ENCODE measurements around the gene ZFPM1. TPM values are rescaled to one million over a fixed set of nuclear protein-coding genes. Genes with fewer than 3 reads are reported as not detected.

ZFPM1 gene
- total RNA-seq, 1 donor from 2014 or later = 6.2 TPM

GRCh38 chr16:88448461-88449266, 4.4 kb upstream of the ZFPM1 start:
- TF ChIP-seq CTCF (IDR thresholded peaks at IDR 0.05; ENCODE audit: insufficient read depth, low read length, poor library complexity, severe bottlenecking) = no peak
- Histone ChIP-seq H3K36me3 (ENCODE audit: control insufficient read depth, insufficient read depth, low read length) (no peaks in the 10 kb centered on the region), H3K27me3 (ENCODE audit: control insufficient read depth, insufficient read depth, low read length) (peaks cover 48% of the 10 kb centered on the region), H3K4me3 (ENCODE audit: low read depth, low read length) (no peak overlapping the region)
- no peak for DNase-seq (ENCODE audit: low read depth)

- H3K36me3 ChIP-seq (ENCODE audit: control insufficient read depth, insufficient read depth, low read length) = no peaks in the 10 kb centered on the region
- H3K4me3 ChIP-seq (ENCODE audit: low read depth, low read length) = no peak overlapping the region
- DNase-seq (ENCODE audit: low read depth) = no peak
- TF ChIP-seq CTCF (IDR thresholded peaks at IDR 0.05; ENCODE audit: insufficient read depth, low read length, poor library complexity, severe bottlenecking) = no peak
- peaks cover 45% of the 10 kb centered on the region for H3K27me3 ChIP-seq (ENCODE audit: control insufficient read depth, insufficient read depth, low read length)
These were observed 3.9 kb upstream of the ZFPM1 start for GRCh38 chr16:88449267-88449561.

GRCh38 chr16:88451586-88452481, 1.2 kb upstream of the ZFPM1 start:
- DNase-seq (ENCODE audit: low read depth) = no peak
- Histone ChIP-seq H3K36me3 (ENCODE audit: control insufficient read depth, insufficient read depth, low read length) (no peaks in the 10 kb centered on the region), H3K4me3 (ENCODE audit: low read depth, low read length) (no peak overlapping the region), H3K27me3 (ENCODE audit: control insufficient read depth, insufficient read depth, low read length) (peaks cover 31% of the 10 kb centered on the region)
- TF ChIP-seq CTCF (IDR thresholded peaks at IDR 0.05; ENCODE audit: insufficient read depth, low read length, poor library complexity, severe bottlenecking) = no peak

- peak; percentile 60 for DNase-seq (ENCODE audit: low read depth)
- peak overlapping the region; percentile 67 for H3K4me3 ChIP-seq (ENCODE audit: low read depth, low read length)
- no peak for TF ChIP-seq CTCF (IDR thresholded peaks at IDR 0.05; ENCODE audit: insufficient read depth, low read length, poor library complexity, severe bottlenecking)
- no peaks in the 10 kb centered on the region for H3K36me3 ChIP-seq (ENCODE audit: control insufficient read depth, insufficient read depth, low read length)
- H3K27me3 ChIP-seq (ENCODE audit: control insufficient read depth, insufficient read depth, low read length) = peaks cover 27% of the 10 kb centered on the region
These were observed 431 bp upstream of the ZFPM1 start for GRCh38 chr16:88452482-88453216.

- Histone ChIP-seq H3K4me3 (ENCODE audit: low read depth, low read length) (peak overlapping the region; percentile 47), H3K27me3 (ENCODE audit: control insufficient read depth, insufficient read depth, low read length) (peaks cover 16% of the 10 kb centered on the region), H3K36me3 (ENCODE audit: control insufficient read depth, insufficient read depth, low read length) (no peaks in the 10 kb centered on the region)
- no peak for DNase-seq (ENCODE audit: low read depth)
- no peak for TF ChIP-seq CTCF (IDR thresholded peaks at IDR 0.05; ENCODE audit: insufficient read depth, low read length, poor library complexity, severe bottlenecking)
These were observed 787 bp downstream of the ZFPM1 start for GRCh38 chr16:88453611-88454522.

Data from kidney epithelial cell (primary cell).